DOHH2 (cell line): Measurements from ENCODE around the gene ANTXR1.

Experiments
- H3F3A ChIP-seq: fragments of 200-600 bp; sonication (generic), shearing (Covaris generic); 2 replicates; pipeline ENCODE4 v1.6.0; 2016; ENCODE audit warnings: antibody characterized with exemption, mild to moderate bottlenecking; ENCODE audit not compliant: control insufficient read depth, insufficient read depth
- H3K27ac ChIP-seq: fragments of 200-600 bp; sonication (generic); 2 replicates; pipeline ENCODE4 v1.5.1; 2014; ENCODE audit warnings: low read depth, mild to moderate bottlenecking, low read length, moderate library complexity
- H3K27me3 ChIP-seq: fragments of 200-600 bp; sonication (generic); 2 replicates; pipeline ENCODE4 v1.6.1; 2014; ENCODE audit warnings: mild to moderate bottlenecking, low read length, mixed read lengths; ENCODE audit not compliant: control insufficient read depth
- H3K36me3 ChIP-seq: fragments of 200-600 bp; sonication (generic); 2 replicates; pipeline ENCODE4 v1.6.1; 2014; ENCODE audit warnings: mild to moderate bottlenecking, low read length, moderate library complexity, mixed read lengths; ENCODE audit not compliant: control insufficient read depth
- H3K4me1 ChIP-seq: fragments of 200-600 bp; sonication (generic); 2 replicates; pipeline ENCODE4 v1.6.1; 2014; ENCODE audit warnings: mild to moderate bottlenecking, low read length, mixed read lengths; ENCODE audit not compliant: control insufficient read depth
- H3K4me2 ChIP-seq: fragments of 200-600 bp; sonication (generic); 2 replicates; pipeline ENCODE4 v1.6.0; 2014; ENCODE audit warnings: mild to moderate bottlenecking, low read length, moderate library complexity
- H3K4me3 ChIP-seq: fragments of 200-600 bp; sonication (generic); 2 replicates; pipeline ENCODE4 v1.5.1; 2014; ENCODE audit warnings: mild to moderate bottlenecking, low read length, mixed read lengths
- H3K79me2 ChIP-seq: fragments of 200-600 bp; sonication (generic); 2 replicates; pipeline ENCODE4 v1.6.1; 2014; ENCODE audit warnings: mild to moderate bottlenecking, low read length, mixed read lengths; ENCODE audit not compliant: control insufficient read depth
- H3K9me2 ChIP-seq: fragments of 200-600 bp; sonication (generic); replicated peaks from 2 replicates; pipeline ENCODE4 v1.6.1; 2014; ENCODE audit warnings: mild to moderate bottlenecking, low read length, mixed read lengths; ENCODE audit not compliant: control insufficient read depth
- H3K9me3 ChIP-seq: fragments of 200-600 bp; sonication (generic); 2 replicates; pipeline ENCODE4 v1.6.1; 2014; ENCODE audit warnings: antibody characterized with exemption, low read length, mixed read lengths; ENCODE audit not compliant: control insufficient read depth, insufficient read depth
- H4K20me1 ChIP-seq: fragments of 200-600 bp; sonication (generic); 2 replicates; pipeline ENCODE4 v1.6.0; 2014; ENCODE audit warnings: low read depth, mild to moderate bottlenecking, antibody characterized with exemption, low read length, moderate library complexity; ENCODE audit not compliant: control insufficient read depth, insufficient read depth
- CTCF ChIP-seq: fragments of 200-600 bp; sonication (generic); IDR thresholded peaks from one replicate; pipeline ENCODE4 v1.5.1; 2014; ENCODE audit warnings: antibody characterized with exemption, mild to moderate bottlenecking, low read depth, low read length; ENCODE audit not compliant: poor library complexity, severe bottlenecking
- EZH2phosphoT487 ChIP-seq: fragments of 200-600 bp; sonication (generic); IDR thresholded peaks from 2 replicates; pipeline ENCODE4 v1.6.1; 2017; ENCODE audit warnings: borderline replicate concordance, mild to moderate bottlenecking, antibody characterized with exemption, low read length, moderate library complexity, mixed read lengths

Gene ANTXR1

GRCh38 chr2:69203166-69203985 is 190.4 kb downstream of the ANTXR1 start:
- Histone ChIP-seq H3F3A (no peaks in the 10 kb centered on the region), H3K79me2 (no peaks in the 10 kb centered on the region), H3K4me2 (no peak overlapping the region), H3K27ac (no peak overlapping the region), H3K4me3 (no peak overlapping the region), H3K4me1 (no peaks in the 10 kb centered on the region), H3K36me3 (no peaks in the 10 kb centered on the region), H3K9me3 (no peaks in the 10 kb centered on the region), H3K9me2 (no peaks in the 10 kb centered on the region), H4K20me1 (no peaks in the 10 kb centered on the region), H3K27me3 (peaks cover 5% of the 10 kb centered on the region)
- TF ChIP-seq EZH2phosphoT487 = no peak
- TF ChIP-seq CTCF = no peak

- TF ChIP-seq CTCF (no peak), EZH2phosphoT487 (no peak)
- no peaks in the 10 kb centered on the region for H3K4me1 ChIP-seq
- H3K9me2 ChIP-seq = no peaks in the 10 kb centered on the region
- H3K36me3 ChIP-seq = no peaks in the 10 kb centered on the region
- no peaks in the 10 kb centered on the region; the same call in none of the 2 replicates for H3K27me3 ChIP-seq
- H3K4me3 ChIP-seq = no peak overlapping the region
- H3F3A ChIP-seq = no peaks in the 10 kb centered on the region
- H3K27ac ChIP-seq = no peak overlapping the region
- H3K79me2 ChIP-seq = no peaks in the 10 kb centered on the region
- no peaks in the 10 kb centered on the region for H3K9me3 ChIP-seq
- no peaks in the 10 kb centered on the region for H4K20me1 ChIP-seq
- no peak overlapping the region for H3K4me2 ChIP-seq
These were observed 191.7 kb downstream of the ANTXR1 start for GRCh38 chr2:69204654-69205053.

- Histone ChIP-seq H4K20me1 (no peaks in the 10 kb centered on the region), H3K36me3 (no peaks in the 10 kb centered on the region), H3K4me2 (no peak overlapping the region), H3K9me3 (no peaks in the 10 kb centered on the region), H3K4me3 (no peak overlapping the region), H3K9me2 (no peaks in the 10 kb centered on the region), H3K27me3 (no peaks in the 10 kb centered on the region; the same call in none of the 2 replicates), H3F3A (no peaks in the 10 kb centered on the region), H3K79me2 (no peaks in the 10 kb centered on the region), H3K27ac (no peak overlapping the region), H3K4me1 (no peaks in the 10 kb centered on the region)
- no peak for TF ChIP-seq EZH2phosphoT487
- no peak for TF ChIP-seq CTCF
These were observed 192.1 kb downstream of the ANTXR1 start for GRCh38 chr2:69205076-69205475.
